Measurements from ENCODE around the gene MRAP. TPM values are rescaled to one million over a fixed set of nuclear protein-coding genes. Genes with fewer than 3 reads are reported as not detected.

MRAP gene
- total and polyA plus RNA-seq, 9 of the 15 experiments (the other 6 are each of a cell fraction or from before 2014, with no cell fraction given), result 0.63 to 2.3 TPM; not detected in 7

- no peaks in the 10 kb centered on the region for H3K4me1 ChIP-seq (replicated peaks in 1 of 2; ENCODE audit: control insufficient read depth in 2 of 2, insufficient read depth in 2 of 2, low read length in 2 of 2)
- ATAC-seq (no peak), DNase-seq (ENCODE audit: extremely low read depth in 1 of 4, low spot score in 3 of 4) (no peak), FAIRE-seq (no peak)
- no peaks in the 10 kb centered on the region for H3K27me3 ChIP-seq (ENCODE audit: control insufficient read depth in 2 of 2, insufficient read depth in 2 of 2, low read length in 2 of 2)
- H3K4me3 ChIP-seq, result no peak overlapping the region
- H3K36me3 ChIP-seq (ENCODE audit: control insufficient read depth, insufficient read depth, low read length), result peaks cover 100% of the 10 kb centered on the region
- in situ Hi-C loops (cut with MboI) (no loop called here), intact Hi-C loops (cut with micrococcal nuclease) (no loop called here)
- BruUV-seq (replicated peaks), result no TSS peak
- no peak overlapping the region for H2AFZ ChIP-seq (ENCODE audit: low read depth, low read length)
- H3K9me3 ChIP-seq (replicated peaks; ENCODE audit: control insufficient read depth, insufficient read depth, low read depth, low read length), result no peaks in the 10 kb centered on the region; the same call in 1 of the 2 replicates
- H3K9me1 ChIP-seq (ENCODE audit: control insufficient read depth, insufficient read depth, low read length), result no peaks in the 10 kb centered on the region
- H3K79me2 ChIP-seq (ENCODE audit: control insufficient read depth, insufficient read depth, low read length), result no peaks in the 10 kb centered on the region; the same call in 2 of the 3 replicates
- CTCF ChIA-PET (ENCODE audit: low intra/inter-chr PET ratio), result no interaction called here
- no peak overlapping the region for H3K9ac ChIP-seq (ENCODE audit: insufficient read depth in 1 of 2, low read depth in 2 of 2, low read length in 2 of 2)
- no peaks in the 10 kb centered on the region for H4K20me1 ChIP-seq (replicated peaks; ENCODE audit: control insufficient read depth, insufficient read depth, low read length)
- POLR2A ChIA-PET, result no interaction called here
- WGBS (ENCODE audit: insufficient coverage, low coverage, missing lambda C conversion rate), result 99% methylated on average over 8 of the region's 14 CpGs
- H3K27ac ChIP-seq (ENCODE audit: extremely low read depth, low read depth, low read length), result no peak overlapping the region
- no peak overlapping the region for H3K4me2 ChIP-seq (ENCODE audit: insufficient read depth, low read length)
- TF ChIP-seq ZBTB7A (IDR thresholded peaks at IDR 0.05; ENCODE audit: borderline replicate concordance, control insufficient read depth, low read depth, low read length), result no peak
- no peak for TF ChIP-seq CBFA2T3 (IDR thresholded peaks at IDR 0.05)
- no peak for TF ChIP-seq FOSL1 (tag; conservative IDR thresholded peaks at IDR 0.05)
- TF ChIP-seq MGA (IDR thresholded peaks at IDR 0.05), result no peak
- no peak for TF ChIP-seq HINFP (tag; conservative IDR thresholded peaks at IDR 0.05; ENCODE audit: low read depth)
- no peak for TF ChIP-seq EZH2 (IDR thresholded peaks at IDR 0.05; ENCODE audit: borderline replicate concordance, low read depth, low read length)
- no peak for TF ChIP-seq TFAP4 (CRISPR knock-in tag; IDR thresholded peaks at IDR 0.05; ENCODE audit: borderline replicate concordance)
- no peak for TF ChIP-seq ILF3 (IDR thresholded peaks at IDR 0.05; ENCODE audit: borderline replicate concordance)
Measured at GRCh38 chr21:32346951-32347350, 48.3 kb downstream of the MRAP start.

Data from K562 (cell line).